ENCODE measurements around the gene TSSK6. TPM values are rescaled to one million over a fixed set of nuclear protein-coding genes. Genes with fewer than 3 reads are reported as not detected.

Gene TSSK6
- total RNA-seq, 1 experiment from 2014 or later, result 4.7 TPM

- TF ChIP-seq CTCF (IDR thresholded peaks at IDR 0.05), result peak; percentile 85
- no peak for TF ChIP-seq ZNF138 (CRISPR knock-in tag; conservative IDR thresholded peaks at IDR 0.05)
- TF ChIP-seq GTF2I (CRISPR knock-in tag; conservative IDR thresholded peaks at IDR 0.05), result peak; percentile 97
- TF ChIP-seq ZNF121 (CRISPR knock-in tag; IDR thresholded peaks at IDR 0.05), result peak; percentile 100
- TF ChIP-seq CDX4 (CRISPR knock-in tag; IDR thresholded peaks at IDR 0.05; ENCODE audit: borderline replicate concordance), result no peak
- TF ChIP-seq ZNF317 (CRISPR knock-in tag; IDR thresholded peaks at IDR 0.05; ENCODE audit: borderline replicate concordance, low read depth), result no peak
- TF ChIP-seq PRRX2 (CRISPR knock-in tag; IDR thresholded peaks at IDR 0.05), result 0 out of 2 replicates have a peak, but pooled peaks have one; percentile 58
- no peak for TF ChIP-seq ELF4 (CRISPR knock-in tag; IDR thresholded peaks at IDR 0.05; ENCODE audit: low read depth)
- no peak for TF ChIP-seq ZNF425 (CRISPR knock-in tag; conservative IDR thresholded peaks at IDR 0.05)
- no peak for TF ChIP-seq ZNF281 (CRISPR knock-in tag; IDR thresholded peaks at IDR 0.05)
- TF ChIP-seq FOXK1 (CRISPR knock-in tag; IDR thresholded peaks at IDR 0.05), result no peak
- peak; percentile 65; the same call in 1 of the 2 replicates for TF ChIP-seq ERG (CRISPR knock-in tag; IDR thresholded peaks at IDR 0.05)
Observed at GRCh38 chr19:19552798-19553197, 37.5 kb upstream of the TSSK6 start (continued).

- no peaks in the 10 kb centered on the region for H3K9me3 Mint-ChIP-seq
- H3K27me3 Mint-ChIP-seq (ENCODE audit: low read depth), result no peaks in the 10 kb centered on the region
- ChIA-PET POLR2A (interaction anchor here (0.6 kb wide), 1 partner anchor 52 kb away, joined by 4 read pairs; no protein-coding TSS in a partner anchor), CTCF (interaction anchor here (0.6 to 9.9 kb wide), 7 partner anchors 9 to 185 kb away, joined by 3 to 408 read pairs (median 6); partner anchors contain the start of genes CILP2, GMIP and YJEFN3)
- ATAC-seq (no peak), DNase-seq (ENCODE audit: low spot score) (no peak)
- no peaks in the 10 kb centered on the region for H3K4me1 Mint-ChIP-seq
- no peak overlapping the region for H3K4me3 Mint-ChIP-seq
- no peaks in the 10 kb centered on the region for H3K36me3 Mint-ChIP-seq
- no peak overlapping the region for H3K27ac Mint-ChIP-seq
- no peak for TF ChIP-seq ATF6 (CRISPR knock-in tag; IDR thresholded peaks at IDR 0.05)
- no peak for TF ChIP-seq ETV6 (CRISPR knock-in tag; IDR thresholded peaks at IDR 0.05)
- TF ChIP-seq STAT6 (CRISPR knock-in tag; conservative IDR thresholded peaks at IDR 0.05; ENCODE audit: low read depth), result no peak
- TF ChIP-seq NFE2L1 (CRISPR knock-in tag; IDR thresholded peaks at IDR 0.05), result no peak
- no peak for TF ChIP-seq SP1 (CRISPR knock-in tag; conservative IDR thresholded peaks at IDR 0.05)
- TF ChIP-seq FOXK1 (CRISPR knock-in tag; IDR thresholded peaks at IDR 0.05), result no peak
- no peak for TF ChIP-seq ZNF138 (CRISPR knock-in tag; conservative IDR thresholded peaks at IDR 0.05)
- TF ChIP-seq ZNF416 (CRISPR knock-in tag; IDR thresholded peaks at IDR 0.05), result no peak
Observed at GRCh38 chr19:19551853-19552192, 36.5 kb upstream of the TSSK6 start.
